OCI-LY3 (cell line): ENCODE measurements around the gene TRABD2B.

Experiments
- H2AFZ ChIP-seq: fragments of 200-600, 300-600 bp; shearing (Covaris generic); 2 replicates; pipeline ENCODE4 v1.6.0; 2014; ENCODE audit warnings: antibody characterized with exemption, low read depth, low read length
- H3K27ac ChIP-seq: fragments of 200-600, 300-600 bp; sonication (generic); 2 replicates; pipeline ENCODE4 v1.5.1; 2014; ENCODE audit warnings: mild to moderate bottlenecking, low read length, moderate library complexity, mixed read lengths
- H3K27me3 ChIP-seq: fragments of 200-600, 300-600 bp; sonication (generic); 2 replicates; pipeline ENCODE4 v1.6.1; 2014; ENCODE audit warnings: low read depth, low read length, mixed read lengths
- H3K36me3 ChIP-seq: fragments of 200-600, 300-600 bp; sonication (generic); replicated peaks from 2 replicates; pipeline ENCODE3; 2014; ENCODE audit warnings: low read depth, low read length, mixed read lengths
- H3K4me1 ChIP-seq: fragments of 300-600, 200-600 bp; sonication (generic); 2 replicates; pipeline ENCODE4 v1.6.1; 2014; ENCODE audit warnings: low read length, mixed read lengths
- H3K4me2 ChIP-seq: fragments of 200-600, 300-600 bp; sonication (generic); 2 replicates; pipeline ENCODE4 v1.6.1; 2014; ENCODE audit warnings: low read length, mixed read lengths
- H3K4me3 ChIP-seq: fragments of 300-600, 200-600 bp; sonication (generic); 2 replicates; pipeline ENCODE4 v1.5.1; 2014; ENCODE audit warnings: antibody characterized with exemption, mild to moderate bottlenecking, low read length, moderate library complexity
- H3K79me2 ChIP-seq: fragments of 300-600, 200-600 bp; shearing (Covaris generic); 2 replicates; pipeline ENCODE4 v1.6.1; 2014; ENCODE audit warnings: mild to moderate bottlenecking, low read length, mixed read lengths
- H3K9ac ChIP-seq: fragments of 300-600, 200-600 bp; shearing (Covaris generic); 2 replicates; pipeline ENCODE4 v1.6.0; 2014; ENCODE audit warnings: mild to moderate bottlenecking, low read length, moderate library complexity
- H3K9me3 ChIP-seq: fragments of 200-600, 300-600 bp; shearing (Covaris generic); 2 replicates; pipeline ENCODE4 v1.6.1; 2014; ENCODE audit warnings: low read length, mixed read lengths; ENCODE audit not compliant: insufficient read depth
- H4K20me1 ChIP-seq: fragments of 200-600, 300-600 bp; sonication (generic); 2 replicates; pipeline ENCODE4 v1.6.1; 2016; ENCODE audit warnings: low read length, mixed read lengths; ENCODE audit not compliant: insufficient read depth
- EZH2phosphoT487 ChIP-seq: fragments of 200-600 bp; shearing (Covaris generic); IDR thresholded peaks from 2 replicates; pipeline ENCODE4 v1.6.1; 2018; ENCODE audit warnings: antibody characterized with exemption, mixed run types, low read depth
- TF ChIP-seq, protein P1 (sequence below): fragments of 200-600, 300-600 bp; sonication (generic); IDR thresholded peaks from 2 replicates; pipeline ENCODE4 v1.5.1; 2014; ENCODE audit warnings: antibody characterized with exemption, low read length, low read depth

TRABD2B gene

DNA sequence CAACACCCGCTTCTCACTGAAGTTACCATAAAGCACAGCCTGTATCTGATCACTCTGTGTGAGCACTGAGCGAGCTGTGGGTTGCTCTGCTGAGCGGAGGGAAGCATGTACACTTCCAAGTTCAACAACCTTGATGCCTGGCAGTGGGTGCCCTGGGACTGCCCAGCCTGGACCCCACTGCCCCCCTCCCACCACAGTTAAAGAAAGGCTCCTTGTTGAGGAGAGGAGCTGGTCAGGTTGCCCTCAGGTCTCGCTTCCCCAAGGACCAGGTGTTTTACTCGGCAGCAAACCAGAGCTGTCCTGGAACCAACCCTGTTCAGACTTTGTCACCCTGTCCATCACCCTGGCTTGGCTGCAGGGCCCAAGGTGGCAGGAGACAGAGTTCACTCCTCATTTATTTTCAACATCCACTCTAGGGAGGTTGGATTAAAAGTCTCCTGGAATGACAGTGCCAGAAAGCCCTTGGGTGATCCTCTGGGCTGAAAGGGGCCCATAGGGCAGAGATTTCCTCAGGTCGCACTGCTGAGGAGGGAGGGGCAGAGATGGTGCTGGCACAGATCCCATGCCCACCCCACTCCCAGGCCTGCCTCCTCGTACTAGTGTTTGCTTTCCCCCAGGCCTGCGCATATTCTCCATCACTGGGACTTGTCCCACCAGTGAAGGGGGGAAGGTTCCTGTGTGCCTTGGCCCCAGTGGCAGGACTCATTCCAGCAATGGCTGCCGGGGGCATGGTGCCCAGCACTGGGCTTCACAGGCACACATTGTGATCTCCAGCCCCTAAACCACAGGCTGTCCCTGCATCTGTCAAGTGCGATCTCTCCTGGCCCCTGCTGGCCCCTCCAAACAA, 101.7 kb downstream of the TRABD2B start:
- Histone ChIP-seq H3K9me3 (no peaks in the 10 kb centered on the region), H3K9ac (no peak overlapping the region), H2AFZ (no peak overlapping the region), H3K27ac (no peak overlapping the region), H3K4me2 (no peak overlapping the region), H3K27me3 (peaks cover 9% of the 10 kb centered on the region; the same call in 1 of the 2 replicates), H4K20me1 (no peaks in the 10 kb centered on the region), H3K36me3 (no peaks in the 10 kb centered on the region), H3K4me1 (no peaks in the 10 kb centered on the region), H3K79me2 (no peaks in the 10 kb centered on the region), H3K4me3 (no peak overlapping the region)
- TF ChIP-seq, protein P1, sequence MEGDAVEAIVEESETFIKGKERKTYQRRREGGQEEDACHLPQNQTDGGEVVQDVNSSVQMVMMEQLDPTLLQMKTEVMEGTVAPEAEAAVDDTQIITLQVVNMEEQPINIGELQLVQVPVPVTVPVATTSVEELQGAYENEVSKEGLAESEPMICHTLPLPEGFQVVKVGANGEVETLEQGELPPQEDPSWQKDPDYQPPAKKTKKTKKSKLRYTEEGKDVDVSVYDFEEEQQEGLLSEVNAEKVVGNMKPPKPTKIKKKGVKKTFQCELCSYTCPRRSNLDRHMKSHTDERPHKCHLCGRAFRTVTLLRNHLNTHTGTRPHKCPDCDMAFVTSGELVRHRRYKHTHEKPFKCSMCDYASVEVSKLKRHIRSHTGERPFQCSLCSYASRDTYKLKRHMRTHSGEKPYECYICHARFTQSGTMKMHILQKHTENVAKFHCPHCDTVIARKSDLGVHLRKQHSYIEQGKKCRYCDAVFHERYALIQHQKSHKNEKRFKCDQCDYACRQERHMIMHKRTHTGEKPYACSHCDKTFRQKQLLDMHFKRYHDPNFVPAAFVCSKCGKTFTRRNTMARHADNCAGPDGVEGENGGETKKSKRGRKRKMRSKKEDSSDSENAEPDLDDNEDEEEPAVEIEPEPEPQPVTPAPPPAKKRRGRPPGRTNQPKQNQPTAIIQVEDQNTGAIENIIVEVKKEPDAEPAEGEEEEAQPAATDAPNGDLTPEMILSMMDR: no peak
- TF ChIP-seq EZH2phosphoT487: no peak

DNA sequence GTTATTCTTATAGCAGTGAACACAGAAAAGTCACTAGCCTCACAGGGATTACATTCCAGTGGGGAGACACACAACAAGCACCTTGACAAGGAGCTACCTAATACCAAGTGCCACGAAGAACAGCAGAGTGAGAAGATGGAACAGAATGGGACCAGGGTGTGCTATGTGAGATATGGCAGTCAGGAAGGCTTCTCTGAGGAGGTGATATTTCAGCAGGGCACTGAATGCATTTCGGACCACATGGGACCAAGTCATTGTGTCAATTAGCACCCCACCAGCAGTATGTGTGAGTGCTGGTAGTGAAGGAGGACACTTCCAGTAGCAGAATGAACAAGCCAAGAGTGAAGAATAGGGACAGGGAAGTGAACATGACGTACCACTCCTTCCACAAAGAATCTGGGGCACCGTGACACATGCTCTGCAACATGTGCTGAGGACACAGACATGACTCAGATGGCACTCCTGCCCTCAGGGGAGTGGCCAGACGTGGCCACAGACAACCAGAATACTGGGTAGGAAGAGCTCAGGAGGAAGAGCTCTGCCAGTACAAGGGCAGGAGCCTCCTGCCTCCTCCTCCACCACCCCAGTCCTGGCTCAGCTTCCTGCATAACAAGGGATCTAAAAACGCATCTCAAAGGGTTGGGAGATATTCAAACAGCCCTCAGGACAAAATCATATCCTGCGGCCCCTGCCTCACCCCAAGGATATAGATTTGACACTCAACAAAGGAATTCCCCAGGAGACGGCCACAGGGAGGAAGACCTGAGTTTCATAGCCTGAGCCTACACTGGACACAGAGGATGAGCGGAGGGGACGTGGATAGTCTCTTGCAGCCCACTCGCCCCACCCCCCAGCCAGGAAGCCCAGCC, 102.5 kb downstream of the TRABD2B start:
- Histone ChIP-seq H2AFZ (no peak overlapping the region), H3K36me3 (no peaks in the 10 kb centered on the region), H3K79me2 (no peaks in the 10 kb centered on the region), H4K20me1 (no peaks in the 10 kb centered on the region), H3K4me3 (no peak overlapping the region), H3K4me2 (no peak overlapping the region), H3K27me3 (peaks cover 9% of the 10 kb centered on the region; the same call in 1 of the 2 replicates), H3K9me3 (no peaks in the 10 kb centered on the region), H3K4me1 (no peaks in the 10 kb centered on the region), H3K27ac (no peak overlapping the region), H3K9ac (no peak overlapping the region)
- TF ChIP-seq, protein P1: no peak
- no peak for TF ChIP-seq EZH2phosphoT487

DNA sequence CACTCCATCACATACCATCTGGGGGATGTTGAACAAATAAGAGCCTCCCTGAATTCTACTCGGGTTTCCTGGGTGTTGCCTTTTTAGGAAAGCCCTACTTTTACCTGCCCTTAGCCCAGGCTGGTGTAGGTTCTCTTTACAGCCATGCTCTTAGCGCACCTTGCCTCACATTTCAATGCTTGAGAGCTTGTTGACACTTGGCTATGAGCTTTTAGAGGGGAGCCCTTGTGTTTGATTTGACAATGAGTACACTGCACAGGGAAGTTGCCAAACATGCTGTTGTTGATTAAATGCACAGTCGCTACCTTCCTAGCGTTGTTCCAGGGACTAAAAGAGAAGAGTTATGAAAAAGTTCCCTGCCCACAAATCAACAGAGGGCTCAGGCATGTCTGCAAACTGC, 103.8 kb downstream of the TRABD2B start:
- no peaks in the 10 kb centered on the region for H3K79me2 ChIP-seq
- H3K4me3 ChIP-seq: no peak overlapping the region
- no peak overlapping the region for H3K4me2 ChIP-seq
- H2AFZ ChIP-seq: no peak overlapping the region
- no peaks in the 10 kb centered on the region for H3K4me1 ChIP-seq
- no peak overlapping the region for H3K9ac ChIP-seq
- H4K20me1 ChIP-seq: no peaks in the 10 kb centered on the region
- no peaks in the 10 kb centered on the region for H3K36me3 ChIP-seq
- H3K27ac ChIP-seq: no peak overlapping the region
- peaks cover 9% of the 10 kb centered on the region; the same call in 1 of the 2 replicates for H3K27me3 ChIP-seq
- no peaks in the 10 kb centered on the region for H3K9me3 ChIP-seq
- TF ChIP-seq EZH2phosphoT487: no peak
- TF ChIP-seq, protein P1: no peak

DNA sequence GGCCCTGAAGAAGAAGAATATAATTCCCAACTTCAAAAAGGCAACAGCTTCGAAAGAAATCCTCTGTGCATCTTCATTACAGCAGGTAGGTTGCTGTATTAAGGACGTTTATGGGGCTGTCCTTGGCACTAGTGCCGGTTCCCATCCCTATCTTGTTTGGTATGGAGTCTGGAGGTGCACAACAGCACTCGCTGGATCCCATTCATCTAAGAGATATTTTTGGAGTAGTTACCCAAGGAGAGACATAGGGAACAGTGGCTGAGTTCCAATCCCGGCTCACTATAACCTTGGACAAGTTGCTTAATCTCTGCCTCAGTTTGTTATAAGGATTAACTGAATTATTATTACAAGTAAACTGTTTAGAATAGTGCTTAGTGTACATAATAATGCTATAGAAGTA, 106.4 kb downstream of the TRABD2B start:
- Histone ChIP-seq H3K4me2 (no peak overlapping the region), H3K4me1 (no peaks in the 10 kb centered on the region), H3K4me3 (no peak overlapping the region), H3K79me2 (no peaks in the 10 kb centered on the region), H3K9ac (no peak overlapping the region), H3K27ac (no peak overlapping the region), H3K36me3 (no peaks in the 10 kb centered on the region), H2AFZ (no peak overlapping the region), H3K9me3 (no peaks in the 10 kb centered on the region), H4K20me1 (no peaks in the 10 kb centered on the region), H3K27me3 (peaks cover 9% of the 10 kb centered on the region; the same call in 1 of the 2 replicates)
- TF ChIP-seq, protein P1: no peak
- no peak for TF ChIP-seq EZH2phosphoT487
